ENCODE data around the gene OR13A1.
"Not testable (repeated sequence)": the region's sequence is repeated elsewhere in the genome, so short reads cannot be mapped to it uniquely, and the experiment has no call there.

Gene OR13A1

GRCh38 chr10:45315508-45315907, at the start of gene OR13A1:
OR13A1 (minus strand) TSS chr10:45315608; CDS start chr10:45304422, 11,186 bp downstream.
- CTCF ChIA-PET: no interaction called here
- no peak for DNase-seq (ENCODE audit: low read depth, low spot score)
- POLR2A ChIA-PET: no interaction called here
- TF ChIP-seq, protein P1, sequence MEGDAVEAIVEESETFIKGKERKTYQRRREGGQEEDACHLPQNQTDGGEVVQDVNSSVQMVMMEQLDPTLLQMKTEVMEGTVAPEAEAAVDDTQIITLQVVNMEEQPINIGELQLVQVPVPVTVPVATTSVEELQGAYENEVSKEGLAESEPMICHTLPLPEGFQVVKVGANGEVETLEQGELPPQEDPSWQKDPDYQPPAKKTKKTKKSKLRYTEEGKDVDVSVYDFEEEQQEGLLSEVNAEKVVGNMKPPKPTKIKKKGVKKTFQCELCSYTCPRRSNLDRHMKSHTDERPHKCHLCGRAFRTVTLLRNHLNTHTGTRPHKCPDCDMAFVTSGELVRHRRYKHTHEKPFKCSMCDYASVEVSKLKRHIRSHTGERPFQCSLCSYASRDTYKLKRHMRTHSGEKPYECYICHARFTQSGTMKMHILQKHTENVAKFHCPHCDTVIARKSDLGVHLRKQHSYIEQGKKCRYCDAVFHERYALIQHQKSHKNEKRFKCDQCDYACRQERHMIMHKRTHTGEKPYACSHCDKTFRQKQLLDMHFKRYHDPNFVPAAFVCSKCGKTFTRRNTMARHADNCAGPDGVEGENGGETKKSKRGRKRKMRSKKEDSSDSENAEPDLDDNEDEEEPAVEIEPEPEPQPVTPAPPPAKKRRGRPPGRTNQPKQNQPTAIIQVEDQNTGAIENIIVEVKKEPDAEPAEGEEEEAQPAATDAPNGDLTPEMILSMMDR (IDR thresholded peaks at IDR 0.05; ENCODE audit: insufficient read depth, low read length, missing control alignments): no peak
- no peak within 1 kb of the TSS for H3K4me3 ChIP-seq (ENCODE audit: low read depth, low read length)

- CTCF ChIA-PET; DNase-seq (ENCODE audit: low read depth, low spot score); H3K4me3 ChIP-seq (ENCODE audit: low read depth, low read length); POLR2A ChIA-PET: not testable (repeated sequence)
Measured at GRCh38 chr10:45361983-45362799, 46.8 kb upstream of the OR13A1 start.

DNA sequence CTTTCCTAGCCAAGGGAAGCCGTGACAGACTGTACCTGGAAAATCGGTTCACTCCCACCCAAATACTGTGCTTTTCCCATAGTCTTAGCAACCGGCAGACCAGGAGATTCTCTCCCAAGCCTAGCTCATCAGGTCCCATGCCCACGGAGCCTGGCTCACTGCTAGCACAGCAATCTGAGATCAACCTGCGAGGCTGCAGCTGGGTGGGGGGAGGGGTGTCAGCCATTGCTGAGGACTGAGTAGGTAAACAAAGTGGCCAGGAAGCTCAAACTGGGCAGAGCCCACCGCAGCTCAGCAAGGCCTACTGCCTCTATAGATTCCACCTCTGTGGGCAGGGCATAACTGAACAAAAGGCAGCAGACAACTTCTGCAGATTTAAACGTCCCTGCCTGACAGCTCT, 43.6 kb upstream of the OR13A1 start:
- H3K4me3 ChIP-seq (ENCODE audit: low read depth, low read length); POLR2A ChIA-PET; CTCF ChIA-PET; DNase-seq (ENCODE audit: low read depth, low spot score): not testable (repeated sequence)

DNA sequence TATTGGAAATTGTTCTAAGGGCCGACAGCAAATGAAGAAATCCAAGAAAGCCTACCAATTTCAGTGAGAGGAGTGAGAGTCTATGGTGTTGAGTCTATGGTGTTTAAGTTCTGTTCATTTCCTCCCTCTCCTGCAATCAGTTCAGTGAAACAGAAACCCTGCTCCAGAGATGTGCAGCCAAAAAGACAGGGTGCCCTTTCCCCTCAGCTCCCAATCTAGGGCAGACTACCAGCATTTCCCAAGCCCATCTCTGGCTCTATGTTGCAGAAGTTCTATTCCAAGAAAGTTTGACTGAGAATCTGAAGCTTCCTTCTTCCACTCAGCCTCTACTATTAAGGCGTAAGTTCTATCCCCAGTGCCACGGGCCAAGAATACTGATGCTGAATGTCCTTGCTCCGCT, 40.1 kb upstream of the OR13A1 start:
- TF ChIP-seq, protein P1 (IDR thresholded peaks at IDR 0.05; ENCODE audit: insufficient read depth, low read length, missing control alignments): no peak
- no peak overlapping the region for H3K4me3 ChIP-seq (ENCODE audit: low read depth, low read length)
- POLR2A ChIA-PET: no interaction called here
- no peak for DNase-seq (ENCODE audit: low read depth, low spot score)
- CTCF ChIA-PET: no interaction called here

GRCh38 chr10:45354261-45354660, 38.9 kb upstream of the OR13A1 start:
- H3K4me3 ChIP-seq (ENCODE audit: low read depth, low read length): no peak overlapping the region
- POLR2A ChIA-PET: no interaction called here
- CTCF ChIA-PET: no interaction called here
- DNase-seq (ENCODE audit: low read depth, low spot score): no peak
- TF ChIP-seq, protein P1 (IDR thresholded peaks at IDR 0.05; ENCODE audit: insufficient read depth, low read length, missing control alignments): no peak

GRCh38 chr10:45353186-45353585, 37.8 kb upstream of the OR13A1 start:
- TF ChIP-seq, protein P1 (IDR thresholded peaks at IDR 0.05; ENCODE audit: insufficient read depth, low read length, missing control alignments): no peak
- no peak for DNase-seq (ENCODE audit: low read depth, low spot score)
- H3K4me3 ChIP-seq (ENCODE audit: low read depth, low read length): no peak overlapping the region
- CTCF ChIA-PET: no interaction called here
- POLR2A ChIA-PET: no interaction called here

DNA sequence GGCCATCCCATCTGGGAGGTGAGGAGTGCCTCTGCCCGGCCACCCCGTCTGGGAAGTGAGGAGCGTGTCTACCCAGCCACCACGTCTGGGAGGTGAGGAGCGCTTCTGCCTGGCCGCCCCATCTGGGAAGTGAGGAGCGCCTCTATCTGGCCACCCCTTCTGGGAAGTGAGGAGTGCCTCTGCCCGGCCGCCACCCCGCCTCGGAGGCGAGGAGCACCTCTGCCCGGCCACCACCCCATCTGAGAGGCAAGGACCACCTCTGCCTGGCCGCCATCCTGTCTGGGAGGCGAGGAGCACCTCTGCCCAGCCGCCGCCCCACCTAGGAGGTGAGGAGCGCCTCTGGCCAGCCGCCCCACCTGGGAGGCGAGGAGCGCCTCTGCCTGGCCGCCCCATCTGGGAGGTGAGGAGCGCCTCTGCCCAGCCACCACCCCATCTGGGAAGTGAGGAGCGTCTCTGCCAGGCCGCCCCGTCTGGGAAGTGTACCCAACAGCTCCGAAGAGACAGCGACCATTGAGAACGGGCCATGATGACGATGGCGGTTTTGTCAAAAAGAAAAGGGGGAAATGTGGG, 32.9 kb upstream of the OR13A1 start:
- DNase-seq (ENCODE audit: low read depth, low spot score); H3K4me3 ChIP-seq (ENCODE audit: low read depth, low read length); CTCF ChIA-PET; POLR2A ChIA-PET: not testable (repeated sequence)

GRCh38 chr10:45347464-45347863, 32.1 kb upstream of the OR13A1 start:
- POLR2A ChIA-PET; DNase-seq (ENCODE audit: low read depth, low spot score); H3K4me3 ChIP-seq (ENCODE audit: low read depth, low read length); CTCF ChIA-PET: not testable (repeated sequence)

- CTCF ChIA-PET; H3K4me3 ChIP-seq (ENCODE audit: low read depth, low read length); POLR2A ChIA-PET; DNase-seq (ENCODE audit: low read depth, low spot score): not testable (repeated sequence)
Measured at GRCh38 chr10:45346652-45347335, 31.4 kb upstream of the OR13A1 start.

DNA sequence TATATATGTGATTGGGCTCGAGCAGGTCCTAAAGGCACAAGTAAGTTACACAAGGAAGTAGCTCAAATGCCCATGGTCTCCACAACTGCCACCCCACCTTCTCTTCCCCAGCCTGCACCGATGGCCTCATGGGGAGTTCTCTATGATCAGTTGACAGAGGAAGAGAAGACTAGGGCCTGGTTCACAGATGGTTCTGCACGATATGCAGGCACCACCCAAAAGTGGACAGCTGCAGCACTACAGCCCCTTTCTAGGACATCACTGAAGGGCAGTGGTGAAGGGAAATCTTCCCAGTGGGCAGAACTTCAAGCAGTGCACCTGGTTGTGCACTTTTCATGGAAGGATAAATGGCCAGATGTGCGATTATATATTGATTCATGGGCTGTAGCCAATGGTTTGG, 25.0 kb upstream of the OR13A1 start:
- CTCF ChIA-PET; POLR2A ChIA-PET; H3K4me3 ChIP-seq (ENCODE audit: low read depth, low read length); DNase-seq (ENCODE audit: low read depth, low spot score): not testable (repeated sequence)

Measured in AG04449 (cell line).